ENCODE measurements around the gene GCNA. TPM values are rescaled to one million over a fixed set of nuclear protein-coding genes. Genes with fewer than 3 reads are reported as not detected.

Gene GCNA
- total RNA-seq, 1 experiment from 2014 or later = 3.8 TPM

DNA sequence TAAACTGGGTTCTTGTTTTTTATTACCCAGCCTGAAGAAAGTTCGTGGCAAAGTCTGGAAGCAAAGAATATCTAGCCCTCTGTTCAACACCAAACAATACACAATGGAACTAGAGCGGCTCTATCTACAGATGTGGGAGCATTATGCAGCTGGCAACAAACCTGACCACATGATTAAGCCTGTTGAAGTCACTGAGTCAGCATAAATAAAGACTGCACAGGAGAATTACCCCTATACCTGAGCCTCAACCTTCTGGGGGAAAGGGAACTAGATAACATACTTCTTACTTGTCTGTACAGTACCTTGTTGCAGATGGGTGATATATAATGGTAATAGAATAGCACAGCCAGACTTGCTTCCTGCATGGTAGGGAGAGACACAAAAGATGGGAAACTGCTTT lies 4.6 kb upstream of the GCNA start:
- Mint-ChIP-seq H3K4me3 (ENCODE audit: unreplicated experiment) (no peak overlapping the region), H3K27ac (ENCODE audit: low read depth, unreplicated experiment) (no peak overlapping the region), H3K27me3 (ENCODE audit: insufficient read depth, unreplicated experiment) (peaks cover 27% of the 10 kb centered on the region), H3K4me1 (ENCODE audit: insufficient read depth, unreplicated experiment) (no peaks in the 10 kb centered on the region), H3K9me3 (ENCODE audit: unreplicated experiment) (no peaks in the 10 kb centered on the region), H3K36me3 (ENCODE audit: insufficient read depth, unreplicated experiment) (peaks cover 79% of the 10 kb centered on the region)
- intact Hi-C loops (cut with micrococcal nuclease) = no loop called here
- CTCF ChIA-PET = interaction anchor here (0.6 kb wide), 1 partner anchor 11 kb away, joined by 3 read pairs; no protein-coding TSS in a partner anchor
- TF ChIP-seq, protein P1, sequence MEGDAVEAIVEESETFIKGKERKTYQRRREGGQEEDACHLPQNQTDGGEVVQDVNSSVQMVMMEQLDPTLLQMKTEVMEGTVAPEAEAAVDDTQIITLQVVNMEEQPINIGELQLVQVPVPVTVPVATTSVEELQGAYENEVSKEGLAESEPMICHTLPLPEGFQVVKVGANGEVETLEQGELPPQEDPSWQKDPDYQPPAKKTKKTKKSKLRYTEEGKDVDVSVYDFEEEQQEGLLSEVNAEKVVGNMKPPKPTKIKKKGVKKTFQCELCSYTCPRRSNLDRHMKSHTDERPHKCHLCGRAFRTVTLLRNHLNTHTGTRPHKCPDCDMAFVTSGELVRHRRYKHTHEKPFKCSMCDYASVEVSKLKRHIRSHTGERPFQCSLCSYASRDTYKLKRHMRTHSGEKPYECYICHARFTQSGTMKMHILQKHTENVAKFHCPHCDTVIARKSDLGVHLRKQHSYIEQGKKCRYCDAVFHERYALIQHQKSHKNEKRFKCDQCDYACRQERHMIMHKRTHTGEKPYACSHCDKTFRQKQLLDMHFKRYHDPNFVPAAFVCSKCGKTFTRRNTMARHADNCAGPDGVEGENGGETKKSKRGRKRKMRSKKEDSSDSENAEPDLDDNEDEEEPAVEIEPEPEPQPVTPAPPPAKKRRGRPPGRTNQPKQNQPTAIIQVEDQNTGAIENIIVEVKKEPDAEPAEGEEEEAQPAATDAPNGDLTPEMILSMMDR (IDR thresholded peaks at IDR 0.05; ENCODE audit: unreplicated experiment) = no peak
- DNase-seq (ENCODE audit: unreplicated experiment) = no peak
- POLR2A ChIA-PET = interaction anchor here (1.7 kb wide), 1 partner anchor 41 kb away, joined by 7 read pairs; the partner anchor contains the start of gene OGT
- BruUV-seq (replicated peaks) = no TSS peak

GRCh38 chrX:71577682-71578081 lies 555 bp upstream of the GCNA start:
- DNase-seq (ENCODE audit: unreplicated experiment) = no peak
- Mint-ChIP-seq H3K4me3 (ENCODE audit: unreplicated experiment) (no peak overlapping the region), H3K27me3 (ENCODE audit: insufficient read depth, unreplicated experiment) (peaks cover 33% of the 10 kb centered on the region), H3K9me3 (ENCODE audit: unreplicated experiment) (no peaks in the 10 kb centered on the region), H3K36me3 (ENCODE audit: insufficient read depth, unreplicated experiment) (peaks cover 60% of the 10 kb centered on the region), H3K4me1 (ENCODE audit: insufficient read depth, unreplicated experiment) (no peaks in the 10 kb centered on the region), H3K27ac (ENCODE audit: low read depth, unreplicated experiment) (no peak overlapping the region)
- TF ChIP-seq, protein P1 (IDR thresholded peaks at IDR 0.05; ENCODE audit: unreplicated experiment) = no peak
- POLR2A ChIA-PET = no interaction called here
- intact Hi-C loops (cut with micrococcal nuclease) = no loop called here
- CTCF ChIA-PET = interaction anchor here (0.7 kb wide), 1 partner anchor 1222 kb away, joined by 3 read pairs; no protein-coding TSS in a partner anchor
- BruUV-seq (replicated peaks) = no TSS peak

DNA sequence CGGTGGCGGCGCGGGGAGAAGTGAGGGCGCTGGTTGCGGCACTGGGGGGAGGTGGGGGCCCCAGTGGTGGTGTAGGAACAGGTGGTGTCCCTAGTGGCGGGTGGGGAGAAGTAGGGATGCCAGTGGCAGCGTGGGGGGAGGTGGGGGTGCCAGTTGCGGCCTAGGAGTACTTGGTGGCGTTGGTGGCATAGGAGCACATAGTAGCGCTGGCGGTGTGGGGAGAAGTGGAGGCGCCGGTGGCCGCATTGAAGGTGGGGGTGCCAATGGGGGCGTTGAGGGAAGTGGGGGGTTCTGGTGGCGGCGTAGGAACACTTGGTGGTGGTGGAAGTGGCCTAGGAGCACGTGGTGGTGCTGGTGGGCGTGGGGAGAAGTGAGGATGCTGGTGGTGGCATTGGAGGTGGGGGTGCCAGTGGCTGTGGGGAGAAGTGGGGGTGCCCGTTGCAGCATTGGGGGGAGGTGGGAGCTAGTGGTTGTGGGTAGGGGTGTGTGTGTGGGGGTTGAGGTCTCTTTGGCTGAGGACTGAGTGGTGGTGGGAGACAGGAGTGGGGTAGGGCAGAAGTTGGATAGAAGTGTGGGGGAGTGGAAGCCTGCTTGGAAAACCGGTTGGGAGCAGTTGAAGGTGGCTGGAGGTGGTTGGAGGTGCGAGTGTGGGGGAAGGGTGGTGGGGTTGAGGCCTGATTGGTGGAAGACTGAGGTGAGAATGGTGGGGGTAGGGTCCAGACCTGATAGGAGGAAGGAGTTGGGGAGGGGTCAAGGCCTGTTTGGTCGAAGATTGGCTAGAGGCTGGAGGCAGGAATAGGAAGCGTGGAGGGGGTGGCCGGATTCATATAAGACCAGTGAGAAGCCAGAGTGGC lies 1.1 kb downstream of the GCNA start:
- BruUV-seq (replicated peaks) = no TSS peak
- intact Hi-C loops (cut with micrococcal nuclease) = no loop called here
- POLR2A ChIA-PET = no interaction called here
- no peak for DNase-seq (ENCODE audit: unreplicated experiment)
- peaks cover 48% of the 10 kb centered on the region for H3K36me3 Mint-ChIP-seq (ENCODE audit: insufficient read depth, unreplicated experiment)
- TF ChIP-seq, protein P1 (IDR thresholded peaks at IDR 0.05; ENCODE audit: unreplicated experiment) = no peak
- no peaks in the 10 kb centered on the region for H3K4me1 Mint-ChIP-seq (ENCODE audit: insufficient read depth, unreplicated experiment)
- no peaks in the 10 kb centered on the region for H3K9me3 Mint-ChIP-seq (ENCODE audit: unreplicated experiment)
- H3K27ac Mint-ChIP-seq (ENCODE audit: low read depth, unreplicated experiment) = peak overlapping the region; percentile 61
- no peak overlapping the region for H3K4me3 Mint-ChIP-seq (ENCODE audit: unreplicated experiment)
- CTCF ChIA-PET = no interaction called here
- H3K27me3 Mint-ChIP-seq (ENCODE audit: insufficient read depth, unreplicated experiment) = peaks cover 38% of the 10 kb centered on the region

DNA sequence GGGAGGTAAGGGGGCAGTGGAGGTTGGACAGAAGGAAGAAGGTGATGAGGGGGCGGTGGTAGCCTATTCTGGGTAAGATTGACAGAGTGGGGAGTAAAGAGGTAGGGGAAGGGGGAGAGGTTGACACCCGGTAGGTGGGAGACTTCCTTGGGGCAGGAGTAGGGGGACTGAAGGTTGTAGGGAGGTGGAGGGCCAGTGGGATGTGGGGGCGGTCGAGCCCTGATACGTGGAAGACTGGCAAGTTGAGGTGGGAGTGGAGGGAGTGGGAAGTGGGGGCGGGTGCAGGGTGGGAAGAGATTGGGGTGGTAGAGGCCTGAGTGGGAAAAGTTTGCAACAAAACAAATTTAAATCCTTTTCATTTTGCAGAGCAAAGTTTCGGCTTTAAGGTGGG lies 1.7 kb downstream of the GCNA start:
- CTCF ChIA-PET = interaction anchor here (0.6 kb wide), 1 partner anchor 700 kb away, joined by 3 read pairs; no protein-coding TSS in a partner anchor
- intact Hi-C loops (cut with micrococcal nuclease) = no loop called here
- H3K27me3 Mint-ChIP-seq (ENCODE audit: insufficient read depth, unreplicated experiment) = peaks cover 33% of the 10 kb centered on the region
- TF ChIP-seq, protein P1 (IDR thresholded peaks at IDR 0.05; ENCODE audit: unreplicated experiment) = no peak
- POLR2A ChIA-PET = no interaction called here
- no peaks in the 10 kb centered on the region for H3K9me3 Mint-ChIP-seq (ENCODE audit: unreplicated experiment)
- H3K36me3 Mint-ChIP-seq (ENCODE audit: insufficient read depth, unreplicated experiment) = peaks cover 43% of the 10 kb centered on the region
- no peak overlapping the region for H3K4me3 Mint-ChIP-seq (ENCODE audit: unreplicated experiment)
- H3K4me1 Mint-ChIP-seq (ENCODE audit: insufficient read depth, unreplicated experiment) = no peaks in the 10 kb centered on the region
- DNase-seq (ENCODE audit: unreplicated experiment) = no peak
- peak overlapping the region; percentile 61 for H3K27ac Mint-ChIP-seq (ENCODE audit: low read depth, unreplicated experiment)
- no TSS peak for BruUV-seq (replicated peaks)

Measured in MCF 10A (cell line).